GM19023 (cell line): ENCODE measurements around the gene SURF6.

Experiments used
- ATAC-seq: cut with Tn5 transposase; IDR thresholded peaks from one replicate; pipeline ENCODE4 v1.9.1; 2021; ENCODE audit warnings: mild to moderate bottlenecking, moderate library complexity; ENCODE audit not compliant: unreplicated experiment

SURF6 gene

GRCh38 chr9:133368249-133368881 is 32.4 kb upstream of the SURF6 start:
- ATAC-seq, result no peak

DNA sequence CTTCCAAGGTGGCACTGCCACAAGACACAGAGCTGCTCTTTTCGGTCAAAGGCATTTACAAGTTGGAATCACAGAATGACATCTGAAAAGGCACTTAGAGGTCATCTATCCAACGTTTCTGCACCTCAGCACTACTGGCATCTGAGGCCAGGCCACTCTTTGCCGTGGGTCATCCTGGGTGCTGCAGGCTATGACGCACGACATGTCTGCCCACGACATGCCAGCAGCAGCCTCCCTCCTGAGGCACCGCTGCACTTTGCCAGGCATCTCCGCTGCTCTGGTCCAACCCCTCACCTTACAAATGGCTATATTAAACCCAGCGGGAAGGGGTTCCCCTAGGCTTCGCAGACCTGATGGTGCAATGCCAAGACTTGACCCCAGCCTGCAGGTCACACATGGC is 31.8 kb upstream of the SURF6 start:
- ATAC-seq, result no peak

DNA sequence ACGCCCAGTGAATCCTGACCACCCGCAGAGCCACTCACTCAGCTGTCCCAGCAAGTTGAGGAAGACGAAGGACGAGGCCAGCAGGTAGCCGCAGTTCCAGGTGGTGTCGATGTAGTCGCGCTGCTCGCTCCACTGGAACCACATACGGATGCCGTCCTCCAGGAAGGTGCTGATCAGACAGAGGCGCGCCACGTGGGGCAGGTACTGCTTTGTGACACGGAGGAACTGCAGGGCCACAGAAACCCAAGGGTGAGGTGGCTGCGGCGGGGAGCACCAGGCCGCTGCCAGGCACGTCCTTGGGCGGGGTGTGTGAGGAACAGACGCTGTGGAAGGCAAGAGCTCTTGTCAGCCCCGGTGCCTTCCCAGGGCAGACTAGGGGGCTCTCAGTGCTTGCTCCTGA is 31.2 kb upstream of the SURF6 start:
- no peak for ATAC-seq

- no peak for ATAC-seq
Measured at GRCh38 chr9:133366435-133366834, 30.4 kb upstream of the SURF6 start.

DNA sequence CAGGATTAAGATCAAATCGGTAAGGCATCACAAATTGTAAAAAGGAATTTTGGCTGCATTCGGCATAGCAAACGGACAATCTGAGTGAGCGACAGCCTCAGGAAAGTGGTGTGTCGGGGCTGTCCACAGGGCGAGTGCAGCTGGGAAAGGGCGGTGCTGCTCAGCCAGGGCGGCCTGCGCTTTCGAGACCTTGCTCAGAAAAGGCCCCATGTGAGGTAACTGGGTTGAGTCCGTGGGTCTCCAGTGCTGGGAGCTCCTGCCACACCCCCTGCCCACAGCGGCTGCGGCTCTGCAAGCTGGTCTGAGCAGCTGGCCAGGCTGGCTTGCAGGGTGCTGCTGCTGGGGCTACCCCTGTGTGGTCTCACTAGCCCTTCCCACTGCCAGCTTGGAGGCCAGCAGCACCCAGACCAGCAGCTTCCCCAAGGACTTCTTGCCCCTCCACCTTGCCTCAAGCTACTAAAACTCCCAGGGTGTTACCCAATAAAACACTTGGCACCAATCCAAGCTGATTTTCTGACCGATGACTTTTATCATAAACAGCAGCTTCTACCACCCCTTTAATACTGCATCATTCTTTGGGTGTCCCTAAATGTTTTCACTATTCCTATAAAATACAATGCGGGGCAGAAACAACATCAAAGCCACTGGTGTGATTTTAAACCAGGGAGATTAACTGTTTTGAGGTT is 26.5 kb upstream of the SURF6 start:
- no peak for ATAC-seq

GRCh38 chr9:133361507-133362092 is 25.6 kb upstream of the SURF6 start:
- no peak for ATAC-seq

DNA sequence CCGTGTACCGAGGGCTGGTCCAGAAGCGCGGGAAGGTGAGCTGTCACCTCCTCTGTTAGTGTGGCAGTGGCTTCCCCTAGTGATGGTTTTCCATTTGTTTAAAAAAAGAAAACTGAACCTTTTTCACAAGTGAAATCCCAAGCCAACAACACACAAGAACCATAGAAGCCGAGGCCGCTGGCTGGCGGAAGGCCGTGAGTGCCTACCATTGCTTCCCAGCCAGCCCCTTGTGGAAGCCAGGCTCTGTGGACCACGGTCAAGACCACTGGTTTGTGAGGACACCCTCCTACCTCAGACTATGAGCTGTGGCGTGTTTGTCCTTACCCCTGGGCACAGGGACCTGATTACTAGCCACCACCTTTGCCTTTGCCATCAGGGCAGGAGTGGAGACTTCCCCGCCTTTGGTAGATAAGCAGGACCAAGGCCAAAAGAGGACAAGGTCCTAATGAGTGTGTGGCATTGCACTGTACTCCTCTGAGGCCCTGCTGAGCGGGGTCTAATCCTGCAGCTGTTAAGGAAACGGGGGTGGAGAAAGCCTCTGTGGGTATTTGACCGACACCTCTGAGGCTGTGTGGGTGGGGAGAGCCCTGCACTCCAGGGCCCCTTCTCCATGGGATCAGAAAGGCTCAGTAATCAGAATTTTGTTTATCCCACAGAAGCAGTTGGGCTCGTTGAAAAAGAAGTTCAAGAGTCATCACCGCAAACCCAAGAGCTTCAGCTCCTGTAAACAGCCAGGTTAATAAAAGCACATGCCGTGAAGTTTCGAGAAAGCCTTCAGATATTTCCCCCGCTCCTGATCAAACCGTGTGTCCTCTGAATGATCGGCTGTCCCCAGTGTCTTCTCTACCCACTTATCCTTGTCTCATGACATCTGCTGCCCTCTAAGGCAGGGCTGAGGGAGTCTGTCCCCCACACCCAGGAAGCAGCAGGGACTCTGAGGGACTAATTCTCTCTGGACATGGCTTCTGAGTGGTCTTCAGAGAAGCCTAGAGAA is 24.7 kb upstream of the SURF6 start:
- ATAC-seq, result no peak

- ATAC-seq, result no peak
Measured at GRCh38 chr9:133359399-133360175, 23.6 kb upstream of the SURF6 start.

GRCh38 chr9:133357656-133358055 is 21.7 kb upstream of the SURF6 start:
- no peak for ATAC-seq

DNA sequence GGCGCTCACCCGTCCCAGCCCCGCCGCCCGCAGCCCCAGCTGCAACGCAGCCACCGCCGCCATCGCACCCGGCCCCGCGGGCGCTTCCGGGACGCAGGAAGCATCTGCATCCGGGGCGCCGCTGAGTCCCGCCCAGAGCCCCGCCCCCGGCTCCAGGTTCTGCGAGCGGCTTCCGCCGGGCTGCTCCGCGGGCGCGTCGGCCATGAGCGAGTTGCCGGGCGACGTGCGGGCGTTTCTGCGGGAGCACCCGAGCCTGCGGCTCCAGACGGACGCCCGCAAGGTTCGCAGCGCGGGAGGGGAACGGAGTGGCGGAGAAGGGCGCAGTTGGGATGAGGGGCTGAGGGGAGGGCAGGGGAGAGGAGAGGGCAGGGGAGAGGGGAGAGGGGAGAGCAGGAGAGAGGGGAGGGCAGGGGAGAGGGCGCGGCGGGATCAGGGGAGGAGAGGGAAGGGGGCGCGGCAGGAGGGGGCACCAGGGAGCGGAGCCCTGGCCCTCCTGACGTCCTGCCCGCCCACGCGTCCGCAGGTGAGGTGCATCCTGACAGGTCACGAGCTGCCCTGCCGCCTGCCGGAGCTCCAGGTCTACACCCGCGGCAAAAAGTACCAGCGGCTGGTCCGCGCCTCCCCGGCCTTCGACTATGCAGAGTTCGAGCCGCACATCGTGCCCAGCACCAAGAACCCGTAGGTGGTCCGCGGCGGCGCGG is 20.6 kb upstream of the SURF6 start, which contains the start of the genes SURF1 and SURF2:
TSS of gene SURF1 (minus strand) at position 97 of the 701 bp plus-strand sequence. CDS start at position 63, 34 bp downstream.
TSS of gene SURF2 (plus strand) at position 160 of the 701 bp plus-strand sequence. CDS start at position 203, 43 bp downstream.
- peak; percentile 62 for ATAC-seq

GRCh38 chr9:133355881-133356357 is 19.9 kb upstream of the SURF6 start:
- ATAC-seq, result peak; percentile 13

- no peak for ATAC-seq
Measured at GRCh38 chr9:133354766-133355165, 18.8 kb upstream of the SURF6 start.

GRCh38 chr9:133353548-133353947 is 17.6 kb upstream of the SURF6 start:
- ATAC-seq, result no peak

DNA sequence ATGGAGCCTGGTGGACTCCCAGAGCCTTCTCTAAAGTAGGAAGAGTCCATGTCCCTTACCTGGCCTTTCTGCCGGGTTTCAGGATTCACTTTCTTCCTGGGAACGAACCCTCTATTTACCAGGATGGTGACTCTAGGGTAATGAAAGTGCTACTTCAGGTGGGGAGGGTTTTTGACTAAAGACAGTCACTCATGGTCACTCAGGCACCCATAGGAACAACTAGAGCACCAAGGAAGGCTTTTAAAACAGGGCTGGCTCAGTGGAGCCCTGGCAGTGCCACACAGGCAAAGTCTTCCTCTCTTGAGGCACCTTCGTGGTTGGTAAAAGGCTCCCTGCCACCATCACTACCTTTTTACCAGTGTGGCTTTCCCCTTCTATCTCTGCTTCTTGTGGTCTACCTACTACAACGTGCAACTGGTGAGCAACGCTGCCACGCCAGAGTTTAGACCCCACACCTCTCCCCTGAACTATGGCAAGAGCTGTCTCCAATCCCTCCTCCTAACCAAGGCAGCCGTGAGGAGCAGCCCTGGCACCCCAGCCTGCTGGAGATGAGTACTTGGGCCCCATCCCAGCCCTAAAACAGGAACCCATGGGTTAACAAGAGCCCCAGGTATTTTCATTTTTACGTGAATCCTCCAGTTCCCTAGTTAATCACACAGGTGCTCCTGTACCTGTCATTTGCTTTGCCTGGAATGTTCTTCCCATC is 16.8 kb upstream of the SURF6 start:
- no peak for ATAC-seq

DNA sequence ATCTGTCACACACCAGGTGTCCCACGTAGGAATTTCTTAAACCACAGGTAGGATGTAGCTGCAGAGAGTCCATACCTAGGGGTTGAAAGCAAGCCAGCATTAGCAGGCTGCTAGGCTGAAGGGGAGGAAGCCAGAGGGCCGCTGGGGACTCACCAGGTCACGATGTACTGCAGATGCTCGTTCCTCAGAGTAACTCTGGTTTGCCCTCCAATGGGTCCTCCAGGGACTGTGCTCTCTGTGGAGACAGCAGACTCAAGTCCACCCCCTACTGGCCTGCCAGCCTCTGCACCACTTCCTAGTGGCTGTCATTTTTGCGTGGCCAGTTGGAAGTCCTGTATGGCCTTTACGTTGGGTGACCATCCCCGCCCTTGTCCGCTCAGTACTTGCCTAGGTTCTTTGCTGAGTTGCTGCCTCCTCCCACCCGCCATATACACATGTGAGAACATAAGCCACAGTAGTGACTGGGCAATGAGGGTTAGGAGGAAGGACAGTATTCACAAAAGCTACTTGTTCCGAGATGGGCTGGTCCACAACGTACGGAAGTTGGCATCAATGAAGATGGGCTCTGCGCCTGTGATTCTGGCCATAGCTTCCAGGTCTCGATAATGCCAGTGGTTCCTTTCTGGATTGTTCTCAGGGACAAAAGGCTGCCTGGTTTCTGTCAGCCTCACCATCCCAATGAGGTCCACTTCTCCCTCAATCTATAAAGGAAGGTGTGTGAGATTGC is 16.1 kb upstream of the SURF6 start:
- ATAC-seq, result no peak

DNA sequence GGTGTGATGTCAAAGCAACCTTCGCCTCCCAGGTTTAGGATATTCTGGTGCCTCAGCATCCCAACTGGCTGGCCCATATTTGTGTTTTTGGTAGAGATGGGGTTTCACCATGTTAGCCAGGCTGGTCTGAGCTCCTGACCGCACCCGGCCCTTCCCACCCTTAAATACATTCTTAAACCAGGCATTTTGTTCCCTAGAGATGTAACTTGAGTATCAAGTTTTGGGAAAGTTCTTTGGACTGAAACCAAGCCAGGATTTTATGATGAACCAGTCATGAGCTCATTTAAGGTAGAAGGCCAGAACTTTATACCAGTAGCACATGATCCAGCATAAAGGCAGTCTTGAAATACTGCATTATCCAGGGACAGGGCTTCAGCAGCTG is 15.5 kb upstream of the SURF6 start:
- ATAC-seq, result no peak

- ATAC-seq, result no peak
Measured at GRCh38 chr9:133349965-133350616, 14.1 kb upstream of the SURF6 start.
